ENCODE results near the gene PTGER1. TPM values are rescaled to one million over a fixed set of nuclear protein-coding genes. Genes with fewer than 3 reads are reported as not detected.

Gene PTGER1
- total and polyA plus RNA-seq, 9 of the 15 experiments (the other 6 are each of a cell fraction or from before 2014, with no cell fraction given) = 0.06 to 0.36 (median 0.31) TPM; not detected in 5

DNA sequence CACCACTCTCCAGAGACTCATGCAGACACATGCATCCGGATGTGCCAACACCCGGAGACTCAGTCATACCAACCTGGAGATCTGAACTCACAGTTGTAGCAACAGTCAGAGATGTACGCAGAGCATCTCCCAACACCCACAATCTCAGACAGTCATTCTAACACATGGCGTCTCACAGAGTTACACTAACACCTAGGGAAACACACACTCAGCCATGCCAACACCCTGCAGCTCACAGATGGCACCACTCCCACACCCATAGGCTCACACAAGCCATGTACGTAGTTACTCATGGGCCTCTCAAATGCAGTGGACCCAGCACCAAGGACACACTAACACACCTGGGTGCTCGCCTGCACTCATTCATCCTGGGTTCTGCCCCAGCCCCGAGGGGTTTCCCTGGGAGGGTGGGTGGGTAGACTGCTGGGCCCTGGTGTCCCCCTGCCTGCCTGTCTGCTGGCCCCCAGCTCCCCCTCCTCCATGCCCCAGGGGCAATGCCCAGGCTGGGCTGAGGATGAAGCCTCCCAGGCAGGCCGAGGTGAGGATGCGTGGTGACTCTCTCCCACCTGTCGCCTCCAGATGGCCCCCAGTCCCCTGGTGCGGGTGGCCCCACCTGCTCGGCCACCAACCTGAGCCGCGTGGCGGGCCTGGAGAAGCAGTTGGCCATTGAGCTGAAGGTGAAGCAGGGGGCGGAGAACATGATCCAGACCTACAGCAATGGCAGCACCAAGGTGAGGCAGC lies 32.1 kb downstream of the PTGER1 start:
- ATAC-seq = no peak
- Histone ChIP-seq H3K79me2 (ENCODE audit: control insufficient read depth, insufficient read depth, low read length) (peaks cover 35% of the 10 kb centered on the region), H3K4me2 (ENCODE audit: insufficient read depth, low read length) (no peak overlapping the region), H2AFZ (ENCODE audit: low read depth, low read length) (no peak overlapping the region), H3K9me3 (replicated peaks; ENCODE audit: control insufficient read depth, insufficient read depth, low read depth, low read length) (no peaks in the 10 kb centered on the region; the same call in 1 of the 2 replicates), H3K9me1 (ENCODE audit: control insufficient read depth, insufficient read depth, low read length) (no peaks in the 10 kb centered on the region), H3K36me3 (ENCODE audit: control insufficient read depth, insufficient read depth, low read length) (peaks cover 66% of the 10 kb centered on the region), H3K4me1 (replicated peaks in 1 of 2; ENCODE audit: control insufficient read depth in 2 of 2, insufficient read depth in 2 of 2, low read length in 2 of 2) (peaks cover 11 to 32% of the 10 kb centered on the region in 2 experiments), H3K4me3 (no peak overlapping the region), H3K27me3 (ENCODE audit: control insufficient read depth in 2 of 2, insufficient read depth in 2 of 2, low read length in 2 of 2) (no peaks in the 10 kb centered on the region), H3K9ac (ENCODE audit: insufficient read depth in 1 of 2, low read depth in 2 of 2, low read length in 2 of 2) (no peak overlapping the region), H4K20me1 (replicated peaks; ENCODE audit: control insufficient read depth, insufficient read depth, low read length) (0 out of 2 replicates have a peak, but pooled peaks cover 3% of the 10 kb centered on the region), H3K27ac (ENCODE audit: extremely low read depth, low read depth, low read length) (no peak overlapping the region)
- in situ Hi-C loops (cut with MboI) (no loop called here), intact Hi-C loops (cut with micrococcal nuclease) (no loop called here)
- FAIRE-seq = no peak
- BruUV-seq (replicated peaks) = no TSS peak
- WGBS (ENCODE audit: insufficient coverage, low coverage, missing lambda C conversion rate) = 97% methylated on average over 12 of the region's 16 CpGs
- no peak for TF ChIP-seq ZFP36 (IDR thresholded peaks at IDR 0.05; ENCODE audit: low read depth, low read length, partially characterized antibody)
- no peak for TF ChIP-seq PHF8 (IDR thresholded peaks at IDR 0.05; ENCODE audit: borderline replicate concordance, low read length)
- no peak for TF ChIP-seq IRF2 (CRISPR knock-in tag; IDR thresholded peaks at IDR 0.05)
- TF ChIP-seq POLR2G (IDR thresholded peaks at IDR 0.05; ENCODE audit: low read depth, low read length) = peak; percentile 27; the same call in 1 of the 2 replicates
- peak; percentile 23; the same call in 1 of the 2 replicates for TF ChIP-seq RBFOX2 (IDR thresholded peaks at IDR 0.05; ENCODE audit: low read depth, low read length)
- TF ChIP-seq ZNF551 (CRISPR knock-in tag; IDR thresholded peaks at IDR 0.05) = no peak
- ChIA-PET CTCF (ENCODE audit: low intra/inter-chr PET ratio) (no interaction called here), POLR2A (no interaction called here)
- no peak for DNase-seq (ENCODE audit: extremely low read depth in 1 of 4, low spot score in 3 of 4)
